Fibroblast of lung (primary cell): Measurements from ENCODE around the gene MTG2. TPM values are rescaled to one million over a fixed set of nuclear protein-coding genes. Genes with fewer than 3 reads are reported as not detected.

Experiments
- DNase-seq, 2 donors: peaks; one replicate each; pipeline versions ENCODE4 v3.0.0 to v3.0.0-alpha.2; 2010; ENCODE audit warnings: low read depth in 2 of 2
- H2AFZ ChIP-seq: 2 replicates; pipeline ENCODE4 v1.5.1; 2012; ENCODE audit warnings: low read length, control low read depth, inconsistent platforms
- H3K27ac ChIP-seq: 2 replicates; pipeline ENCODE4 v1.5.1; 2011; ENCODE audit warnings: low read length, control low read depth; ENCODE audit not compliant: insufficient read depth
- H3K27me3 ChIP-seq: 2 replicates; pipeline ENCODE4 v1.5.1; 2011; ENCODE audit warnings: mild to moderate bottlenecking, low read length; ENCODE audit not compliant: control insufficient read depth, insufficient read depth
- H3K36me3 ChIP-seq: 2 replicates; pipeline ENCODE4 v1.5.1; 2011; ENCODE audit warnings: low read length; ENCODE audit not compliant: control insufficient read depth, insufficient read depth
- H3K4me1 ChIP-seq: 2 replicates; pipeline ENCODE4 v1.5.1; 2011; ENCODE audit warnings: low read length; ENCODE audit not compliant: control insufficient read depth, insufficient read depth; ENCODE audit errors: extremely low read depth
- H3K4me2 ChIP-seq: 2 replicates; pipeline ENCODE4 v1.5.1; 2011; ENCODE audit warnings: low read length, control low read depth; ENCODE audit not compliant: insufficient read depth; ENCODE audit errors: extremely low read depth
- H3K4me3 ChIP-seq, 4 experiments: fragments of 200-600 bp in 1 of 4; sonication (generic) in 1 of 4; replicated peaks in 1 of 4; 2 replicates each; pipeline ENCODE4 v1.5.1; 2011 to 2016; ENCODE audit warnings: low read length in 4 of 4, low read depth in 3 of 4, mild to moderate bottlenecking in 3 of 4, control low read depth in 2 of 4, inconsistent platforms in 1 of 4, mixed read lengths in 1 of 4; ENCODE audit not compliant: insufficient read depth in 1 of 4; ENCODE audit errors: control extremely low read depth in 1 of 4
- H3K79me2 ChIP-seq: 2 replicates; pipeline ENCODE4 v1.5.1; 2012; ENCODE audit warnings: mild to moderate bottlenecking, low read length, inconsistent platforms; ENCODE audit not compliant: control insufficient read depth, insufficient read depth
- H3K9ac ChIP-seq: 2 replicates; pipeline ENCODE4 v1.5.1; 2011; ENCODE audit warnings: mild to moderate bottlenecking, low read length, control low read depth; ENCODE audit not compliant: insufficient read depth
- H3K9me3 ChIP-seq: 2 replicates; pipeline ENCODE4 v1.5.1; 2012; ENCODE audit warnings: low read depth, low read length; ENCODE audit not compliant: control insufficient read depth, insufficient read depth
- H4K20me1 ChIP-seq: 2 replicates; pipeline ENCODE4 v1.5.1; 2011; ENCODE audit warnings: low read length; ENCODE audit not compliant: control insufficient read depth, insufficient read depth; ENCODE audit errors: extremely low read depth
- EZH2 ChIP-seq: IDR thresholded peaks from 2 replicates; pipeline ENCODE4 v1.5.1; 2012; ENCODE audit warnings: low read length, control low read depth, mild to moderate bottlenecking; ENCODE audit errors: missing control alignments
- polyA plus RNA-seq, 2 donors: library from polyadenylated mRNA; depleted of rRNA in 1 of 2; stranded (reverse) in 1 of 2; unstranded in 1 of 2; fragments of >200 nt; gene quantifications; 2 replicates each; pipeline ENCODE4 v1.2.1, GENCODE V29; 2011 to 2012; ENCODE audit warnings: missing spikeins in 1 of 2
- total RNA-seq: library from RNA; depleted of rRNA; stranded (reverse); fragments of >200 nt; gene quantifications from 2 replicates; pipeline ENCODE4 v1.2.1, GENCODE V29; 2014
- TF ChIP-seq, protein P1 (sequence below), 2 donors: IDR thresholded peaks in 1 of 2; conservative IDR thresholded peaks in 1 of 2; 1 replicate in 1 of 2; 2 replicates in 1 of 2; pipeline ENCODE4 v1.5.1; 2011 to 2012; ENCODE audit warnings: low read length in 2 of 2, control low read depth in 1 of 2, inconsistent platforms in 1 of 2, low read depth in 1 of 2, mild to moderate bottlenecking in 1 of 2

Gene MTG2
- total and polyA plus RNA-seq, 2 donors (not counting 1 experiment from before 2014, with no cell fraction given), result 16.5 to 17.5 TPM

DNA sequence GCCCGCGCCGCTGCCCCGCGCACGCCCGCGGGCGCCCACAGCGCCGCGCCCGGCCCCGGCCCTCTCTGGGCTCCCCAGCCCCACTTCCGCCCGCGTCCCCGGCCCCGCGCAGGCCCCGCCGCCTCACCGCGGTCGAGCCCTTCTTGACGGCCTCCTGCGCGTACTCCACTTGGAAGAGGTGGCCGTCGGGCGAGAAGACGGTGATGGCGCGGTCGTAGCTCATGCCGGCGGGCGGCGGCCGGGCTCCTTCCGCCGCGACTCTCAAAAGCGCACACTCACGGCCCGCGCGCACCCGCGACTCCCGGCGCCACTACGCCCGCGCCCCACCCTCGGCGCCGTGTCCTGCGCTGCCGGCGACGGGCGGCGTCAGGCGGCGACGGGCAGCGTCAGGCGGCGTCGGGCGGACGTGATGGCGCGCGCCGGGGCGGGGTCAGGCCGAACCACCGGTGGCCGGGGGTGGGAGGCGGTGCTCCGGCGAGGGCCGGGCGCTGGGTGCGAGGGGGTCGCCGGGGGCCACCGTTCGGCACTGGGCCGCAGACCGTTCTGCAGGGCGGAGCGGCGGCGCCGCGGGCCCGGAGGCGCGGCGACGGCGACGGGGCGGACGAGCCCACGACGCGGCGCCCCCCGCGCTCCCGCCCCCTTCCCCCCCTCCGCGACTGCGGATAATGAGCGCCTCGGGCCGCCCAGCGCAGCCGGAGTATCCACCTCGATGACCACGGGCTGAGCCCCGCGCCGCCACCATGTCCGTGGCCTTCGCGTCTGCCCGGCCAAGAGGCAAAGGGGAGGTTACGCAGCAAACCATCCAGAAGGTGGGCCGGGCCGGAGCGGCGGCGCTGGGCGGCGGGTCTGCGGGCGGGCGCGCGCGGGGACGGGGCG is 39.5 kb upstream of the MTG2 start, which contains the start of the genes PSMA7 and SS18L1:
PSMA7 (minus strand) TSS at position 314 of the 876 bp plus-strand sequence; CDS start at position 223, 91 bp downstream.
SS18L1 (plus strand) TSS at position 689 of the 876 bp plus-strand sequence; CDS start at position 741, 52 bp downstream.
- TF ChIP-seq, protein P1, sequence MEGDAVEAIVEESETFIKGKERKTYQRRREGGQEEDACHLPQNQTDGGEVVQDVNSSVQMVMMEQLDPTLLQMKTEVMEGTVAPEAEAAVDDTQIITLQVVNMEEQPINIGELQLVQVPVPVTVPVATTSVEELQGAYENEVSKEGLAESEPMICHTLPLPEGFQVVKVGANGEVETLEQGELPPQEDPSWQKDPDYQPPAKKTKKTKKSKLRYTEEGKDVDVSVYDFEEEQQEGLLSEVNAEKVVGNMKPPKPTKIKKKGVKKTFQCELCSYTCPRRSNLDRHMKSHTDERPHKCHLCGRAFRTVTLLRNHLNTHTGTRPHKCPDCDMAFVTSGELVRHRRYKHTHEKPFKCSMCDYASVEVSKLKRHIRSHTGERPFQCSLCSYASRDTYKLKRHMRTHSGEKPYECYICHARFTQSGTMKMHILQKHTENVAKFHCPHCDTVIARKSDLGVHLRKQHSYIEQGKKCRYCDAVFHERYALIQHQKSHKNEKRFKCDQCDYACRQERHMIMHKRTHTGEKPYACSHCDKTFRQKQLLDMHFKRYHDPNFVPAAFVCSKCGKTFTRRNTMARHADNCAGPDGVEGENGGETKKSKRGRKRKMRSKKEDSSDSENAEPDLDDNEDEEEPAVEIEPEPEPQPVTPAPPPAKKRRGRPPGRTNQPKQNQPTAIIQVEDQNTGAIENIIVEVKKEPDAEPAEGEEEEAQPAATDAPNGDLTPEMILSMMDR (conservative IDR thresholded peaks at IDR 0.05 in 1 of 2, IDR thresholded peaks at IDR 0.05 in 1 of 2; ENCODE audit: low read depth in 1 of 2, low read length in 2 of 2), result no peak
- TF ChIP-seq EZH2, result no peak
- Histone ChIP-seq H3K9me3 (no peaks in the 10 kb centered on the region), H3K27ac (peak within 1 kb of the TSS; percentile 83), H3K79me2 (peaks cover 82% of the 10 kb centered on the region), H3K4me2 (peak within 1 kb of the TSS; percentile 98), H4K20me1 (peaks cover 2% of the 10 kb centered on the region), H3K4me1 (peaks cover 2% of the 10 kb centered on the region), H2AFZ (peak within 1 kb of the TSS; percentile 11), H3K27me3 (no peaks in the 10 kb centered on the region), H3K4me3 (peak within 1 kb of the TSS; percentile 66 to 88 (median 76)), H3K9ac (peak within 1 kb of the TSS; percentile 92), H3K36me3 (peaks cover 13% of the 10 kb centered on the region)
- peak; percentile 84 to 87 for DNase-seq

- peaks cover 87% of the 10 kb centered on the region for H3K79me2 ChIP-seq
- peak; percentile 66 to 70 for DNase-seq
- peaks cover 2% of the 10 kb centered on the region for H4K20me1 ChIP-seq
- no peaks in the 10 kb centered on the region for H3K9me3 ChIP-seq
- peak overlapping the region; percentile 11 for H2AFZ ChIP-seq
- peak overlapping the region; percentile 56 to 77 (median 70) for H3K4me3 ChIP-seq
- H3K27me3 ChIP-seq, result no peaks in the 10 kb centered on the region
- H3K4me1 ChIP-seq, result peaks cover 2% of the 10 kb centered on the region
- H3K27ac ChIP-seq, result peak overlapping the region; percentile 69
- peaks cover 10% of the 10 kb centered on the region for H3K36me3 ChIP-seq
- H3K9ac ChIP-seq, result peak overlapping the region; percentile 92
- peak overlapping the region; percentile 92 for H3K4me2 ChIP-seq
- TF ChIP-seq EZH2, result no peak
- TF ChIP-seq, protein P1 (conservative IDR thresholded peaks at IDR 0.05 in 1 of 2, IDR thresholded peaks at IDR 0.05 in 1 of 2; ENCODE audit: low read depth in 1 of 2, low read length in 2 of 2), result no peak
Observed at GRCh38 chr20:62143957-62144825, 38.6 kb upstream of the MTG2 start.

GRCh38 chr20:62145688-62146018 is 37.2 kb upstream of the MTG2 start:
- TF ChIP-seq EZH2, result no peak
- TF ChIP-seq, protein P1 (conservative IDR thresholded peaks at IDR 0.05 in 1 of 2, IDR thresholded peaks at IDR 0.05 in 1 of 2; ENCODE audit: low read depth in 1 of 2, low read length in 2 of 2), result no peak
- H3K36me3 ChIP-seq, result peaks cover 2% of the 10 kb centered on the region
- H3K9ac ChIP-seq, result no peak overlapping the region
- no peak overlapping the region for H2AFZ ChIP-seq
- H3K27ac ChIP-seq, result no peak overlapping the region
- H3K9me3 ChIP-seq, result no peaks in the 10 kb centered on the region
- peaks cover 85% of the 10 kb centered on the region for H3K79me2 ChIP-seq
- no peak for DNase-seq
- H3K27me3 ChIP-seq, result no peaks in the 10 kb centered on the region
- H3K4me1 ChIP-seq, result peaks cover 2% of the 10 kb centered on the region
- H3K4me2 ChIP-seq, result no peak overlapping the region
- H3K4me3 ChIP-seq, result no peak overlapping the region
- H4K20me1 ChIP-seq, result peaks cover 2% of the 10 kb centered on the region
